ENCODE data around the gene LGI4. TPM values are rescaled to one million over a fixed set of nuclear protein-coding genes. Genes with fewer than 3 reads are reported as not detected.

Gene LGI4
- total RNA-seq = 32.9 TPM

GRCh38 chr19:35134601-35135242 lies at the start of gene LGI4:
TSS of gene LGI4 (minus strand) at chr19:35135059. CDS start at chr19:35134680, 379 bp downstream.
- Histone ChIP-seq H3K36me3 (no peaks in the 10 kb centered on the region), H3K4me1 (peaks cover 49% of the 10 kb centered on the region), H3K27me3 (no peaks in the 10 kb centered on the region), H3K27ac (peak within 1 kb of the TSS; percentile 96), H3K4me3 (peak within 1 kb of the TSS; percentile 41 to 52), H3K9me3 (no peaks in the 10 kb centered on the region)
- DNase-seq (ENCODE audit: extremely low spot score in 2 of 2) = no peak
- intact Hi-C loops (cut with DNase I) = loop anchor here (2.0 kb wide), 1 partner anchor 20 kb away; the partner anchor contains the start of gene FXYD3
- TF ChIP-seq POLR2A (IDR thresholded peaks at IDR 0.05) (no peak), CTCF (IDR thresholded peaks at IDR 0.05) (no peak), POLR2AphosphoS5 (IDR thresholded peaks at IDR 0.05; ENCODE audit: insufficient read depth in 1 of 2, low read depth in 1 of 2) (no peak)

- Histone ChIP-seq H3K27ac (no peak overlapping the region), H3K4me1 (no peaks in the 10 kb centered on the region), H3K36me3 (no peaks in the 10 kb centered on the region), H3K9me3 (no peaks in the 10 kb centered on the region), H3K27me3 (no peaks in the 10 kb centered on the region), H3K4me3 (no peak overlapping the region)
- TF ChIP-seq CTCF (IDR thresholded peaks at IDR 0.05) (no peak), POLR2A (IDR thresholded peaks at IDR 0.05) (no peak), POLR2AphosphoS5 (IDR thresholded peaks at IDR 0.05; ENCODE audit: insufficient read depth in 1 of 2, low read depth in 1 of 2) (no peak)
- DNase-seq (ENCODE audit: extremely low spot score in 2 of 2) = no peak
- intact Hi-C loops (cut with DNase I) = no loop called here
These were observed 49.4 kb upstream of the LGI4 start for GRCh38 chr19:35184267-35184666.

GRCh38 chr19:35181387-35181786 lies 46.5 kb upstream of the LGI4 start:
- TF ChIP-seq POLR2A (IDR thresholded peaks at IDR 0.05) = no peak
- no peak for TF ChIP-seq CTCF (IDR thresholded peaks at IDR 0.05)
- no peak for TF ChIP-seq POLR2AphosphoS5 (IDR thresholded peaks at IDR 0.05; ENCODE audit: insufficient read depth in 1 of 2, low read depth in 1 of 2)
- Histone ChIP-seq H3K27ac (no peak overlapping the region), H3K36me3 (no peaks in the 10 kb centered on the region), H3K4me1 (peaks cover 7% of the 10 kb centered on the region), H3K4me3 (no peak overlapping the region), H3K27me3 (no peaks in the 10 kb centered on the region), H3K9me3 (no peaks in the 10 kb centered on the region)
- intact Hi-C loops (cut with DNase I) = no loop called here
- peak in 1 of 2 donors; percentile 8 for DNase-seq (ENCODE audit: extremely low spot score in 2 of 2)

- intact Hi-C loops (cut with DNase I) = no loop called here
These were observed 45.0 kb upstream of the LGI4 start for GRCh38 chr19:35179830-35180229.

More at GRCh38 chr19:35179830-35180229, 45.0 kb upstream of the LGI4 start:
- Histone ChIP-seq H3K4me1 (peaks cover 19% of the 10 kb centered on the region), H3K27ac (peak overlapping the region; percentile 2), H3K36me3 (no peaks in the 10 kb centered on the region), H3K9me3 (no peaks in the 10 kb centered on the region), H3K4me3 (no peak overlapping the region), H3K27me3 (no peaks in the 10 kb centered on the region)
- TF ChIP-seq POLR2A (IDR thresholded peaks at IDR 0.05) = no peak
- TF ChIP-seq POLR2AphosphoS5 (IDR thresholded peaks at IDR 0.05; ENCODE audit: insufficient read depth in 1 of 2, low read depth in 1 of 2) = no peak
- no peak for TF ChIP-seq CTCF (IDR thresholded peaks at IDR 0.05)
- DNase-seq (ENCODE audit: extremely low spot score in 2 of 2) = peak in 1 of 2 donors; percentile 58

Data from vagina (tissue), 2 donors.